Liver (tissue), 9 donors: Measurements from ENCODE around the gene KATNB1. TPM values are rescaled to one million over a fixed set of nuclear protein-coding genes. Genes with fewer than 3 reads are reported as not detected.

ENCODE experiments used
- DNase-seq: peaks from one replicate; pipeline ENCODE4 v3.0.0-alpha.2; 2017; ENCODE audit warnings: low spot score
- H3K27ac ChIP-seq, 2 donors: one replicate each; pipeline ENCODE4 v1.7.0; 2013; ENCODE audit warnings: inconsistent platforms in 2 of 2, low read length in 2 of 2, control low read depth in 1 of 2, low read depth in 1 of 2, mild to moderate bottlenecking in 1 of 2
- H3K27me3 ChIP-seq, 4 donors: one replicate each; pipeline versions ENCODE4 v1.6.1 to v1.7.0; 2013; ENCODE audit warnings: low read length in 3 of 4, inconsistent platforms in 1 of 4, mild to moderate bottlenecking in 1 of 4, moderate library complexity in 1 of 4; ENCODE audit not compliant: control insufficient read depth in 4 of 4, insufficient read depth in 4 of 4
- H3K36me3 ChIP-seq, 4 donors: one replicate each; pipeline versions ENCODE4 v1.6.1 to v1.7.0; 2013; ENCODE audit warnings: low read length in 3 of 4, mild to moderate bottlenecking in 3 of 4, low read depth in 1 of 4, moderate library complexity in 1 of 4; ENCODE audit not compliant: control insufficient read depth in 4 of 4, insufficient read depth in 3 of 4
- H3K4me1 ChIP-seq, 4 donors: one replicate each; pipeline versions ENCODE4 v1.6.1 to v1.7.0; 2013; ENCODE audit warnings: low read length in 3 of 4, mild to moderate bottlenecking in 3 of 4, moderate library complexity in 1 of 4; ENCODE audit not compliant: control insufficient read depth in 4 of 4, insufficient read depth in 4 of 4
- H3K4me3 ChIP-seq, 3 donors: one replicate each; pipeline versions ENCODE4 v1.6.1 to v1.7.0; 2013; ENCODE audit warnings: low read length in 3 of 3, control low read depth in 1 of 3, low read depth in 1 of 3, mild to moderate bottlenecking in 1 of 3
- H3K9ac ChIP-seq, 2 donors: one replicate each; pipeline ENCODE4 v1.7.0; 2013; ENCODE audit warnings: low read length in 2 of 2, mild to moderate bottlenecking in 2 of 2, moderate library complexity in 2 of 2, control low read depth in 1 of 2, low read depth in 1 of 2
- H3K9me3 ChIP-seq, 4 donors: one replicate each; pipeline versions ENCODE4 v1.6.1 to v1.7.0; 2013; ENCODE audit warnings: low read length in 3 of 4; ENCODE audit not compliant: control insufficient read depth in 4 of 4
- EGR1 ChIP-seq, 2 donors: IDR thresholded peaks; 2 replicates each; pipeline ENCODE4 v1.6.1; 2016 to 2018; ENCODE audit warnings: antibody characterized with exemption in 2 of 2, low read depth in 2 of 2
- FOXA1 ChIP-seq: IDR thresholded peaks from 2 replicates; pipeline ENCODE4 v1.6.1; 2016; ENCODE audit warnings: antibody characterized with exemption
- FOXA2 ChIP-seq: IDR thresholded peaks from 2 replicates; pipeline ENCODE4 v1.6.1; 2016; ENCODE audit warnings: antibody characterized with exemption
- GABPA ChIP-seq, 2 donors: IDR thresholded peaks in 1 of 2; conservative IDR thresholded peaks in 1 of 2; 2 replicates each; pipeline ENCODE4 v1.6.1; 2016; ENCODE audit warnings: antibody characterized with exemption in 2 of 2, mild to moderate bottlenecking in 1 of 2, moderate library complexity in 1 of 2
- HNF4A ChIP-seq, 2 donors: conservative IDR thresholded peaks; 2 replicates each; pipeline ENCODE4 v1.6.1; 2016; ENCODE audit warnings: antibody characterized with exemption in 2 of 2, mild to moderate bottlenecking in 2 of 2
- HNF4G ChIP-seq: IDR thresholded peaks from 2 replicates; pipeline ENCODE4 v1.6.1; 2016; ENCODE audit warnings: antibody characterized with exemption
- JUND ChIP-seq, 2 donors: IDR thresholded peaks; 2 replicates each; pipeline ENCODE4 v1.6.1; 2016; ENCODE audit warnings: antibody characterized with exemption in 2 of 2
- NR2F2 ChIP-seq: IDR thresholded peaks from 2 replicates; pipeline ENCODE4 v1.6.1; 2016; ENCODE audit warnings: antibody characterized with exemption
- RAD21 ChIP-seq, 2 donors: IDR thresholded peaks; 2 replicates each; pipeline ENCODE4 v1.6.1; 2016; ENCODE audit warnings: antibody characterized with exemption in 2 of 2, mild to moderate bottlenecking in 2 of 2
- RXRA ChIP-seq, 2 donors: IDR thresholded peaks; 2 replicates each; pipeline ENCODE4 v1.6.1; 2017 to 2018; ENCODE audit warnings: antibody characterized with exemption in 2 of 2, mild to moderate bottlenecking in 1 of 2
- SP1 ChIP-seq: IDR thresholded peaks from 2 replicates; pipeline ENCODE4 v1.6.1; 2018; ENCODE audit warnings: antibody characterized with exemption, mild to moderate bottlenecking
- TAF1 ChIP-seq: conservative IDR thresholded peaks from 2 replicates; pipeline ENCODE4 v1.6.1; 2016; ENCODE audit warnings: antibody characterized with exemption, mild to moderate bottlenecking
- YY1 ChIP-seq: IDR thresholded peaks from 2 replicates; pipeline ENCODE4 v1.6.1; 2016; ENCODE audit warnings: antibody characterized with exemption, mild to moderate bottlenecking
- WGBS: extraction: QIAGEN DNeasy Blood & Tissue Kit; methylation state at CpG from one replicate; pipeline ENCODE4 v1.1.7; 2013; 5-methylcytosine and 5-hydroxymethylcytosine counted together
- polyA plus RNA-seq, 2 donors: library from polyadenylated mRNA; stranded (reverse) in 1 of 2; unstranded in 1 of 2; fragments of 200-250 nt in 1 of 2; fragments of >200 nt in 1 of 2; fragmentation: Nextera tagmentation in 1 of 2; extraction: Ambion mirVana in 1 of 2; gene quantifications; one replicate each; pipeline versions ENCODE4 v1.2.1 to v1.2.3, GENCODE V29; 2013 to 2015
- total RNA-seq, 2 donors: library from RNA; depleted of rRNA; stranded (reverse); fragments of >200 nt; gene quantifications; one replicate each; pipeline ENCODE4 v1.2.3, GENCODE V29; 2014
- TF ChIP-seq, protein P1 (sequence below): IDR thresholded peaks from 2 replicates; pipeline ENCODE4 v1.6.1; 2016; ENCODE audit warnings: antibody characterized with exemption
- TF ChIP-seq, protein P2 (sequence below): IDR thresholded peaks from 2 replicates; pipeline ENCODE4 v1.6.1; 2016; ENCODE audit warnings: antibody characterized with exemption
- TF ChIP-seq, protein P3 (sequence below): fragments of 150-350 bp; IDR thresholded peaks from 2 replicates; pipeline ENCODE4 v1.5.1; 2017; ENCODE audit warnings: improper control_type of control experiment, low read depth, low read length; ENCODE audit not compliant: missing input control
- TF ChIP-seq, protein P4 (sequence below): IDR thresholded peaks from 2 replicates; pipeline ENCODE4 v1.6.1; 2016; ENCODE audit warnings: antibody characterized with exemption, mild to moderate bottlenecking
- TF ChIP-seq, protein P5 (sequence below): IDR thresholded peaks from 2 replicates; pipeline ENCODE4 v1.6.1; 2016; ENCODE audit warnings: antibody characterized with exemption
- donor health status: healthy.
- donor health status: healthy.
- donor health status: healthy.
- donor health status: healthy.
- donor health status: healthy.

Gene KATNB1
- total and polyA plus RNA-seq, 4 donors: 4.5 to 16.4 (median 7.5) TPM

DNA sequence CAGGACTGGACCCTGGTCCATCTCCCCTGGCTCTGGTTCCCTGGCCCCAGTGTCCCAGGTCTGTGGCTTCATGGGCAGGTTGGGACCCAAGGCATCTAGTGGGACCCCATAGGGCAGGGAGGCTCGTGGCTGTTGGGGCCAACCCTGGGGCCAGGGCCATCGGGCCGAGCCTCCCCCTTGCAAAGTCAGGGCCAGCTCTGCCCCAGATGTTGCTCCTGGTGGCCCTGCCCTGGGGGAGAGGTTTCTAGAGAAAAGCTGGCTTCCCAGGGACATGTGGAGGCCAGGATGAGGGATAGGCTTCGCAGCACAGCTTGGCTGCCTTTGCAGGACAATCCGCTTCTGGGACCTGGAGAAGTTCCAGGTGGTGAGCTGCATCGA, 16.6 kb downstream of the KATNB1 start:
- Histone ChIP-seq H3K27ac (no peak overlapping the region), H3K27me3 (no peaks in the 10 kb centered on the region), H3K4me1 (peaks cover 0 to 3% (median 0%) of the 10 kb centered on the region in 4 donors), H3K36me3 (peaks cover 0 to 9% (median 4%) of the 10 kb centered on the region in 4 donors), H3K4me3 (no peak overlapping the region), H3K9me3 (no peaks in the 10 kb centered on the region), H3K9ac (no peak overlapping the region)
- 94% methylated on average over 6 of the region's 6 CpGs for WGBS
- no peak for DNase-seq
- no peak for TF ChIP-seq YY1
- TF ChIP-seq FOXA2: no peak
- no peak for TF ChIP-seq NR2F2
- TF ChIP-seq TAF1: no peak
- no peak for TF ChIP-seq RXRA (IDR thresholded peaks at IDR 0.05)
- TF ChIP-seq SP1: no peak
- no peak for TF ChIP-seq FOXA1
- TF ChIP-seq, protein P1, sequence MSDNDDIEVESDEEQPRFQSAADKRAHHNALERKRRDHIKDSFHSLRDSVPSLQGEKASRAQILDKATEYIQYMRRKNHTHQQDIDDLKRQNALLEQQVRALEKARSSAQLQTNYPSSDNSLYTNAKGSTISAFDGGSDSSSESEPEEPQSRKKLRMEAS: no peak
- no peak for TF ChIP-seq GABPA (IDR thresholded peaks at IDR 0.05 in 1 of 2, conservative IDR thresholded peaks at IDR 0.05 in 1 of 2)
- TF ChIP-seq, protein P2, sequence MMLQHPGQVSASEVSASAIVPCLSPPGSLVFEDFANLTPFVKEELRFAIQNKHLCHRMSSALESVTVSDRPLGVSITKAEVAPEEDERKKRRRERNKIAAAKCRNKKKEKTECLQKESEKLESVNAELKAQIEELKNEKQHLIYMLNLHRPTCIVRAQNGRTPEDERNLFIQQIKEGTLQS: no peak
- no peak for TF ChIP-seq RAD21 (IDR thresholded peaks at IDR 0.05)
- no peak for TF ChIP-seq HNF4G
- TF ChIP-seq JUND (IDR thresholded peaks at IDR 0.05): no peak

DNA sequence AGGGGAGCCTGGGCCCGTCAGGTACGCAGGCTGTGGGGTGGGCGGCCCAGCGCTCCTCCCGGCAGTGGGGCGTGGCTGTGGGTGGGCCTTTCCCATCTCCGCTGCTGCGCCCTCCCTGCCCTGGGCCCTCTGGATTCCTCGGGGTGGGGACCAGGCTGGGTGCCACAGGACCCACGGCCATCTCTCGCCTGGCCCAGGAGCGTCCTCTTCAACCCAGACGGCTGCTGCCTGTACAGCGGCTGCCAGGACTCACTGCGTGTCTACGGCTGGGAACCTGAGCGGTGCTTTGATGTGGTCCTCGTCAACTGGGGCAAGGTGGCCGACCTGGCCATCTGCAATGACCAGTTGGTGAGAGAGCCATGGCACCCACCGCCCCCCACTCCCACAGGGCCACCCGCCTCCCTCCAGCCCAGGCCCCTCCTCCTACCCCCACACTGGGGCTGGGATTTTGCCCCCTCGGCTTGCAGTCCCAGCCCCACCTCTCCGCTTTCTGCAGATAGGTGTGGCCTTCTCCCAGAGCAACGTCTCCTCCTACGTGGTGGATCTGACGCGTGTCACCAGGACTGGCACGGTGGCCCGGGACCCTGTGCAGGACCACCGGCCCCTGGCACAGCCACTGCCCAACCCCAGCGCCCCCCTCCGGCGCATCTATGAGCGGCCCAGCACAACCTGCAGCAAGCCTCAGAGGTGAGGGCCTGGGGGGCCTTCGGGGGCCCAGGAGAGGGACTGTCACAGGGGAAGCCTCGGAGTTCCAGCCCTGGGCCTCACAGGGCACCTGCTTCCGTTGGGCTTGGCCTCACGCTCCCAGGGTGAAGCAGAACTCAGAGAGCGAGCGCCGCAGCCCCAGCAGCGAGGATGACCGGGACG, 17.2 kb downstream of the KATNB1 start:
- Histone ChIP-seq H3K9me3 (no peaks in the 10 kb centered on the region), H3K4me1 (peaks cover 0 to 8% (median 0%) of the 10 kb centered on the region in 4 donors), H3K4me3 (no peak overlapping the region), H3K27me3 (no peaks in the 10 kb centered on the region), H3K27ac (no peak overlapping the region), H3K9ac (no peak overlapping the region), H3K36me3 (peaks cover 0 to 9% (median 4%) of the 10 kb centered on the region in 4 donors)
- 92% methylated on average over 44 of the region's 44 CpGs for WGBS
- no peak for DNase-seq
- TF ChIP-seq SP1 (no peak), RXRA (IDR thresholded peaks at IDR 0.05) (no peak), FOXA1 (no peak), RAD21 (IDR thresholded peaks at IDR 0.05) (no peak), YY1 (no peak), NR2F2 (no peak), EGR1 (IDR thresholded peaks at IDR 0.05; ENCODE audit: low read depth in 2 of 2) (no peak), JUND (IDR thresholded peaks at IDR 0.05) (no peak), HNF4G (no peak), TAF1 (no peak), HNF4A (conservative IDR thresholded peaks at IDR 0.05) (no peak), GABPA (IDR thresholded peaks at IDR 0.05 in 1 of 2, conservative IDR thresholded peaks at IDR 0.05 in 1 of 2) (no peak), FOXA2 (no peak)
- TF ChIP-seq, protein P1: no peak
- TF ChIP-seq, protein P3, sequence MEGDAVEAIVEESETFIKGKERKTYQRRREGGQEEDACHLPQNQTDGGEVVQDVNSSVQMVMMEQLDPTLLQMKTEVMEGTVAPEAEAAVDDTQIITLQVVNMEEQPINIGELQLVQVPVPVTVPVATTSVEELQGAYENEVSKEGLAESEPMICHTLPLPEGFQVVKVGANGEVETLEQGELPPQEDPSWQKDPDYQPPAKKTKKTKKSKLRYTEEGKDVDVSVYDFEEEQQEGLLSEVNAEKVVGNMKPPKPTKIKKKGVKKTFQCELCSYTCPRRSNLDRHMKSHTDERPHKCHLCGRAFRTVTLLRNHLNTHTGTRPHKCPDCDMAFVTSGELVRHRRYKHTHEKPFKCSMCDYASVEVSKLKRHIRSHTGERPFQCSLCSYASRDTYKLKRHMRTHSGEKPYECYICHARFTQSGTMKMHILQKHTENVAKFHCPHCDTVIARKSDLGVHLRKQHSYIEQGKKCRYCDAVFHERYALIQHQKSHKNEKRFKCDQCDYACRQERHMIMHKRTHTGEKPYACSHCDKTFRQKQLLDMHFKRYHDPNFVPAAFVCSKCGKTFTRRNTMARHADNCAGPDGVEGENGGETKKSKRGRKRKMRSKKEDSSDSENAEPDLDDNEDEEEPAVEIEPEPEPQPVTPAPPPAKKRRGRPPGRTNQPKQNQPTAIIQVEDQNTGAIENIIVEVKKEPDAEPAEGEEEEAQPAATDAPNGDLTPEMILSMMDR: no peak
- TF ChIP-seq, protein P4, sequence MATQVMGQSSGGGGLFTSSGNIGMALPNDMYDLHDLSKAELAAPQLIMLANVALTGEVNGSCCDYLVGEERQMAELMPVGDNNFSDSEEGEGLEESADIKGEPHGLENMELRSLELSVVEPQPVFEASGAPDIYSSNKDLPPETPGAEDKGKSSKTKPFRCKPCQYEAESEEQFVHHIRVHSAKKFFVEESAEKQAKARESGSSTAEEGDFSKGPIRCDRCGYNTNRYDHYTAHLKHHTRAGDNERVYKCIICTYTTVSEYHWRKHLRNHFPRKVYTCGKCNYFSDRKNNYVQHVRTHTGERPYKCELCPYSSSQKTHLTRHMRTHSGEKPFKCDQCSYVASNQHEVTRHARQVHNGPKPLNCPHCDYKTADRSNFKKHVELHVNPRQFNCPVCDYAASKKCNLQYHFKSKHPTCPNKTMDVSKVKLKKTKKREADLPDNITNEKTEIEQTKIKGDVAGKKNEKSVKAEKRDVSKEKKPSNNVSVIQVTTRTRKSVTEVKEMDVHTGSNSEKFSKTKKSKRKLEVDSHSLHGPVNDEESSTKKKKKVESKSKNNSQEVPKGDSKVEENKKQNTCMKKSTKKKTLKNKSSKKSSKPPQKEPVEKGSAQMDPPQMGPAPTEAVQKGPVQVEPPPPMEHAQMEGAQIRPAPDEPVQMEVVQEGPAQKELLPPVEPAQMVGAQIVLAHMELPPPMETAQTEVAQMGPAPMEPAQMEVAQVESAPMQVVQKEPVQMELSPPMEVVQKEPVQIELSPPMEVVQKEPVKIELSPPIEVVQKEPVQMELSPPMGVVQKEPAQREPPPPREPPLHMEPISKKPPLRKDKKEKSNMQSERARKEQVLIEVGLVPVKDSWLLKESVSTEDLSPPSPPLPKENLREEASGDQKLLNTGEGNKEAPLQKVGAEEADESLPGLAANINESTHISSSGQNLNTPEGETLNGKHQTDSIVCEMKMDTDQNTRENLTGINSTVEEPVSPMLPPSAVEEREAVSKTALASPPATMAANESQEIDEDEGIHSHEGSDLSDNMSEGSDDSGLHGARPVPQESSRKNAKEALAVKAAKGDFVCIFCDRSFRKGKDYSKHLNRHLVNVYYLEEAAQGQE: no peak
- TF ChIP-seq, protein P5, sequence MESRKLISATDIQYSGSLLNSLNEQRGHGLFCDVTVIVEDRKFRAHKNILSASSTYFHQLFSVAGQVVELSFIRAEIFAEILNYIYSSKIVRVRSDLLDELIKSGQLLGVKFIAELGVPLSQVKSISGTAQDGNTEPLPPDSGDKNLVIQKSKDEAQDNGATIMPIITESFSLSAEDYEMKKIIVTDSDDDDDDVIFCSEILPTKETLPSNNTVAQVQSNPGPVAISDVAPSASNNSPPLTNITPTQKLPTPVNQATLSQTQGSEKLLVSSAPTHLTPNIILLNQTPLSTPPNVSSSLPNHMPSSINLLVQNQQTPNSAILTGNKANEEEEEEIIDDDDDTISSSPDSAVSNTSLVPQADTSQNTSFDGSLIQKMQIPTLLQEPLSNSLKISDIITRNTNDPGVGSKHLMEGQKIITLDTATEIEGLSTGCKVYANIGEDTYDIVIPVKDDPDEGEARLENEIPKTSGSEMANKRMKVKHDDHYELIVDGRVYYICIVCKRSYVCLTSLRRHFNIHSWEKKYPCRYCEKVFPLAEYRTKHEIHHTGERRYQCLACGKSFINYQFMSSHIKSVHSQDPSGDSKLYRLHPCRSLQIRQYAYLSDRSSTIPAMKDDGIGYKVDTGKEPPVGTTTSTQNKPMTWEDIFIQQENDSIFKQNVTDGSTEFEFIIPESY: no peak
- TF ChIP-seq, protein P2: no peak
